ENCODE measurements around the gene SFI1.

DNA sequence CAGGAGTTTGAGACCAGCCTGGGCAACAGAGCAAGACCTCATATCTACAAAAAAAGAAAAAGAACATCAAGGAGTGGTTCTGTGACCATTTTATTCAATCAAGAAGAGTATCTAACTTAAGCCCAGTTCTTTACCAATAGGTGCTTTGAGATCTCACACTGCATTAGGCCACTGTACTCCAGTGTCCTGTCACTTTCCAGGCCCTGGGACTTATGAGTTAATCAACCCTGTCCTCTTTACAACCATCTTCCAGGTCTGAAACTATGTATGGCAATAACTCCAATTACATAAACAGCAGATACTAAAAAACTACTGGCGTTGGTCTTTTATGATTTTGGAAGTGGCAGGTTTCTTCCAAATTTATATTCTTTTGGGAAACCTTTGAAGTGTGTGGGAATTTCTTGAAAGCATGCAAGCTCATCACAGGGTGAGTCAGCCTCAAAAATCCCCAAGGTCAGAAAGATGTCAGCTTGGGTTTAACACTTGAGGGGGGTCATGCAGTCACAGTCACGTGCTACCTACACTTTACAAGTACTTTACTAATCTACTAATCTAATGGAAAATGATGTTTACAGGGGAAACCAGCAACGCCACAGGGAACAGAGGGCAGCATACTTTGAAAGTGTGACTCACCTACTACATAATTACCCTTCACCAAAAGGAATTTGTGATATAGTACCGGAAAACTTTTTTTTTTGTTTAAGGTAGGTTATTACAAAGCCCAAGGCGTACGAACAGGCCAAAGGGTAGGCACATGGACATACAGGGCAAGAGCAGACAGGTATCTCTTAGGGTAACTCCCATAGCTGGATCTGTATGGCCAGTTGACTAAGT is 150.1 kb downstream of the SFI1 start:
- TF ChIP-seq, protein P1, sequence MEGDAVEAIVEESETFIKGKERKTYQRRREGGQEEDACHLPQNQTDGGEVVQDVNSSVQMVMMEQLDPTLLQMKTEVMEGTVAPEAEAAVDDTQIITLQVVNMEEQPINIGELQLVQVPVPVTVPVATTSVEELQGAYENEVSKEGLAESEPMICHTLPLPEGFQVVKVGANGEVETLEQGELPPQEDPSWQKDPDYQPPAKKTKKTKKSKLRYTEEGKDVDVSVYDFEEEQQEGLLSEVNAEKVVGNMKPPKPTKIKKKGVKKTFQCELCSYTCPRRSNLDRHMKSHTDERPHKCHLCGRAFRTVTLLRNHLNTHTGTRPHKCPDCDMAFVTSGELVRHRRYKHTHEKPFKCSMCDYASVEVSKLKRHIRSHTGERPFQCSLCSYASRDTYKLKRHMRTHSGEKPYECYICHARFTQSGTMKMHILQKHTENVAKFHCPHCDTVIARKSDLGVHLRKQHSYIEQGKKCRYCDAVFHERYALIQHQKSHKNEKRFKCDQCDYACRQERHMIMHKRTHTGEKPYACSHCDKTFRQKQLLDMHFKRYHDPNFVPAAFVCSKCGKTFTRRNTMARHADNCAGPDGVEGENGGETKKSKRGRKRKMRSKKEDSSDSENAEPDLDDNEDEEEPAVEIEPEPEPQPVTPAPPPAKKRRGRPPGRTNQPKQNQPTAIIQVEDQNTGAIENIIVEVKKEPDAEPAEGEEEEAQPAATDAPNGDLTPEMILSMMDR (conservative IDR thresholded peaks at IDR 0.05 in 1 of 2, IDR thresholded peaks at IDR 0.05 in 1 of 2; ENCODE audit: extremely low read depth in 1 of 2, insufficient read depth in 1 of 2, low read depth in 1 of 2, low read length in 2 of 2), result no peak
- no peak for TF ChIP-seq EZH2 (IDR thresholded peaks at IDR 0.05; ENCODE audit: borderline replicate concordance, low read length)

Data from mammary epithelial cell (primary cell).